CD4-positive, CD25-positive, alpha-beta regulatory T cell (primary cell): ENCODE data around the gene TCF23. TPM values are rescaled to one million over a fixed set of nuclear protein-coding genes. Genes with fewer than 3 reads are reported as not detected.

Source experiments
- ATAC-seq, 2 donors: fragments of 150-1000 bp; cut with Tn5 transposase; one replicate each; pipeline ENCODE4 v1.10.0; 2021; ENCODE audit warnings: low read depth in 2 of 2, moderate number of reproducible peaks in 2 of 2, moderate library complexity in 1 of 2
- DNase-seq, 3 donors: peaks; one replicate each; pipeline versions ENCODE4 v3.0.0 to v3.0.0-alpha.2; 2012 to 2022; ENCODE audit warnings: mixed read lengths in 1 of 3
- H3K27ac ChIP-seq: one replicate; pipeline ENCODE4 v1.7.0; 2013; ENCODE audit warnings: mild to moderate bottlenecking, low read length; ENCODE audit not compliant: insufficient read depth, poor library complexity, severe bottlenecking
- H3K27me3 ChIP-seq: one replicate; pipeline ENCODE4 v1.7.0; 2013; ENCODE audit warnings: low read length; ENCODE audit not compliant: control insufficient read depth, insufficient read depth
- H3K36me3 ChIP-seq: one replicate; pipeline ENCODE4 v1.7.0; 2013; ENCODE audit warnings: mild to moderate bottlenecking, low read length, moderate library complexity; ENCODE audit not compliant: control insufficient read depth, insufficient read depth
- H3K4me1 ChIP-seq: 2 replicates; pipeline ENCODE4 v1.7.0; 2013; ENCODE audit warnings: mild to moderate bottlenecking, low read length; ENCODE audit not compliant: insufficient read depth, control insufficient read depth, poor library complexity, severe bottlenecking
- H3K4me3 ChIP-seq: one replicate; pipeline ENCODE4 v1.7.0; 2013; ENCODE audit warnings: low read depth, mild to moderate bottlenecking, low read length, moderate library complexity
- H3K9me3 ChIP-seq, 2 experiments: 1 replicate in 1 of 2; 2 replicates in 1 of 2; pipeline ENCODE4 v1.7.0; 2013; ENCODE audit warnings: low read length in 2 of 2, mild to moderate bottlenecking in 1 of 2, moderate library complexity in 1 of 2; ENCODE audit not compliant: control insufficient read depth in 2 of 2
- H3K27ac Mint-ChIP-seq, 3 donors: one replicate each; pipeline ENCODE4 v1.8.0; 2020 to 2022; ENCODE audit warnings: mild to moderate bottlenecking in 3 of 3, mixed read lengths in 3 of 3, moderate library complexity in 2 of 3
- H3K27me3 Mint-ChIP-seq: one replicate; pipeline ENCODE4 v1.8.0; 2022; ENCODE audit warnings: mild to moderate bottlenecking, mixed read lengths
- H3K36me3 Mint-ChIP-seq: one replicate; pipeline ENCODE4 v1.8.0; 2020; ENCODE audit warnings: mixed read lengths
- H3K4me1 Mint-ChIP-seq, 4 donors: one replicate each; pipeline ENCODE4 v1.8.0; 2020 to 2022; ENCODE audit warnings: mixed read lengths in 4 of 4, mild to moderate bottlenecking in 1 of 4
- H3K4me3 Mint-ChIP-seq, 4 donors: one replicate each; pipeline ENCODE4 v1.8.0; 2020 to 2022; ENCODE audit warnings: mild to moderate bottlenecking in 4 of 4, mixed read lengths in 4 of 4, moderate library complexity in 3 of 4
- H3K9me3 Mint-ChIP-seq, 7 donors: one replicate each; pipeline ENCODE4 v1.8.0; 2020 to 2022; ENCODE audit warnings: mixed read lengths in 7 of 7, mild to moderate bottlenecking in 3 of 7, moderate library complexity in 2 of 7
- polyA plus RNA-seq, 4 donors: library from polyadenylated mRNA; unstranded; fragments of 300-500 nt; fragmentation: Illumina TruSeq; gene quantifications; one replicate each; pipeline ENCODE4 v1.2.3, GENCODE V29; 2021
- total RNA-seq: library from RNA; stranded (reverse); gene quantifications from one replicate; pipeline ENCODE4 v1.2.3, GENCODE V29; 2022

Gene TCF23
- total and polyA plus RNA-seq, 5 donors from 2014 or later, result not detected

DNA sequence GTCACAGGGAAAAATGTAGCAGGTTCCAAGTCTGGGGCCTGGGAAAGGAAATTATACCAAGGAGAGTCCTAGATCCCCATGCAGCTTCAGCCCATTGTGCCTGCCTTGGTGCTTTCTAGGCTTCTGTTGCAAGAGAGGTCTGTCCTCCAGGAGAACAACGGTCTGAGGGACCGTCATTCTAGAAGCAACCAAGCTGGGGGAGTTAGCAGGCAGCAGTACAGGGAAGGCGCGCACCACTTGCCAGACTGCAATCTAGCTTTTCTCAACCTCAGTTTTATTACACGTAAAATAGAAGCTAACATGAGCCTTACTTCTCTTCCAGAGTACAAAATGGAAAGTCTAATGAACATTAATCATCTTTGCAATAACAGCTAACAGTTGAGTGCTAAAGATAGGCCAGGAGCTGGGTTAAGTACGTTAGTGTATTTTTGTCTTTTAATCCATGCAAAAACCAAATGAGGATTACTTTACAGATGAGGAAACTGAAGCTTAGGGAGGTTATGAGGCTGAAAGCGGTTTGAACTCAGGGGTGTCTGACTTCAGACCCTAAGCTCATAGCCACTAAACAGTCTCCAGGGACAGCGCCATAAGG is 1.9 kb downstream of the TCF23 start:
- H3K27me3 ChIP-seq, result peaks cover 2% of the 10 kb centered on the region
- H3K27me3 Mint-ChIP-seq, result peaks cover 14% of the 10 kb centered on the region
- DNase-seq, result no peak
- no peak overlapping the region for H3K27ac Mint-ChIP-seq
- H3K4me3 ChIP-seq, result no peak overlapping the region
- no peaks in the 10 kb centered on the region for H3K4me1 ChIP-seq
- no peak overlapping the region for H3K4me3 Mint-ChIP-seq
- H3K4me1 Mint-ChIP-seq, result no peaks in the 10 kb centered on the region
- no peaks in the 10 kb centered on the region for H3K36me3 Mint-ChIP-seq
- H3K9me3 Mint-ChIP-seq, result no peaks in the 10 kb centered on the region
- H3K27ac ChIP-seq, result no peak overlapping the region
- H3K36me3 ChIP-seq, result no peaks in the 10 kb centered on the region
- no peaks in the 10 kb centered on the region for H3K9me3 ChIP-seq
- no peak for ATAC-seq

DNA sequence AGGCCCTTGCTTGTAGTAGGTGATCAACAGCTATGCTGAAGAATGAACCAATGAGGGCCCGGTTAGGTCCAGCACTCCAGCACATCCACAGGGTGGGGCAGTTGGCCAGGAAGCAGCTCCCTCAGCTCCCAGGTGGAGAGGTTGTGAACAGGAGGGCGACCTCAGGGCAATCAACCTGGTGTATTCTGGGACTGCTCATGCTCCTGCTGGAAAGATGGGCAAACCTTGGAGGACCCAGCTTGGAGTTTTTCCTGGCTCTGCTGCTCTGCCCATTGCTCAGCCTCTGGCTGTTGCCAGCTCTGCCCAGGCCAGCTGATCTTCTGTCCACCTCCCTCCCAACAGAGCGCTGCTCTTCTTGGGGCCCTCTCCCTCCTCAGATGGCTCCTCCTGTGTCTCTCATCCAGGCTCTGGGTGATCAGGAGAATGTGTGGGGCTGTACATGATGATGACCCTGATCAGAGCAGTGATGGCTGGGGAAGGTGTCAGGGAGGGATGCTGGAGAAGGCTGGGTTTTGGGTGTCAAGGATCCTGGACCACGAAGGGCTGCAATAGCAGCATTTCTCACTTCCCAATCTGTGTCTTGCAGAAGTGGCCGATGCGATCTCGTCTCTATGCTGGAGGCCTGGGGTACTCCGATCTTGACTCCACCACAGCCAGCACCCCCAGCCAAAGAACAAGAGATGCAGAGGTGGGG is 3.4 kb downstream of the TCF23 start:
- H3K4me3 Mint-ChIP-seq, result no peak overlapping the region
- peaks cover 14% of the 10 kb centered on the region for H3K27me3 Mint-ChIP-seq
- H3K4me1 Mint-ChIP-seq, result no peaks in the 10 kb centered on the region
- DNase-seq (no peak), ATAC-seq (no peak)
- no peaks in the 10 kb centered on the region for H3K27me3 ChIP-seq
- no peaks in the 10 kb centered on the region for H3K36me3 Mint-ChIP-seq
- no peak overlapping the region for H3K4me3 ChIP-seq
- H3K9me3 ChIP-seq, result no peaks in the 10 kb centered on the region
- H3K4me1 ChIP-seq, result no peaks in the 10 kb centered on the region
- no peak overlapping the region for H3K27ac ChIP-seq
- peak overlapping the region in 1 of 3 donors; percentile 63 for H3K27ac Mint-ChIP-seq
- H3K9me3 Mint-ChIP-seq, result no peaks in the 10 kb centered on the region
- no peaks in the 10 kb centered on the region for H3K36me3 ChIP-seq

DNA sequence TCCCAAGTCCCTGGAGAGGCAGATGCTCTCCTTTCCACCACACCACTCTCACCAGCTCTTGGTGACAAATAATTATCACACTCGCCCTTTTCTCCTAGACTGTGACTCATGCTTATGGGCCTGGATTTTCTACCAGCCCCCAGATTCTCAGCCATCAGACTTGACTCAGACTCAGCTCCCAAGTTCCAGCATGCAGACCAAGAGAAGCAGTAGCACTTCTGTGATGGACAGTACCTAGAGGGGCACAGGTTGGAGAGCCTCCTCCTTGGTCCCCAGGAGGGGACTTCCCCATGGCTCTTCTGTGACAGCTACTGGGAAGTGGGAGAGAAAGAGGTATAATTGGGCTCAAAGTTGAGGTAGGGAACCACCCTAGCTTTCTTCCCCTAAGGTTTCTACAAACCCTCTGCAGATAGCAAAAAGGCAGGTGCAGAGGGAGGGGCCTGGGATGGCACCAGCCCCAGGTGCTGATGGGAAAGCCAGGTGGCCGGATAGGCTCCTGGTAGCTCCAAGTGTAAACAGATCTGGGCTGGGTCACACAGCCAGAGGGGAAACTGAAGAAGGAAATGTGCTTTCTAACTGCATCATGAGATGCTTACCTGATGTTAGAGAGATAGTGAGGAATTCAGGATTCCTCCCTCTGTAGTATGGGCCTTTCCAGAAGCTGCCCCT is 4.1 kb downstream of the TCF23 start:
- H3K27ac ChIP-seq, result no peak overlapping the region
- H3K4me1 ChIP-seq, result no peaks in the 10 kb centered on the region
- Mint-ChIP-seq H3K36me3 (no peaks in the 10 kb centered on the region), H3K9me3 (no peaks in the 10 kb centered on the region), H3K4me1 (no peaks in the 10 kb centered on the region), H3K27ac (no peak overlapping the region), H3K27me3 (peaks cover 14% of the 10 kb centered on the region), H3K4me3 (no peak overlapping the region)
- DNase-seq, result no peak
- no peak for ATAC-seq
- no peaks in the 10 kb centered on the region for H3K9me3 ChIP-seq
- no peaks in the 10 kb centered on the region for H3K36me3 ChIP-seq
- H3K27me3 ChIP-seq, result no peaks in the 10 kb centered on the region
- no peak overlapping the region for H3K4me3 ChIP-seq

DNA sequence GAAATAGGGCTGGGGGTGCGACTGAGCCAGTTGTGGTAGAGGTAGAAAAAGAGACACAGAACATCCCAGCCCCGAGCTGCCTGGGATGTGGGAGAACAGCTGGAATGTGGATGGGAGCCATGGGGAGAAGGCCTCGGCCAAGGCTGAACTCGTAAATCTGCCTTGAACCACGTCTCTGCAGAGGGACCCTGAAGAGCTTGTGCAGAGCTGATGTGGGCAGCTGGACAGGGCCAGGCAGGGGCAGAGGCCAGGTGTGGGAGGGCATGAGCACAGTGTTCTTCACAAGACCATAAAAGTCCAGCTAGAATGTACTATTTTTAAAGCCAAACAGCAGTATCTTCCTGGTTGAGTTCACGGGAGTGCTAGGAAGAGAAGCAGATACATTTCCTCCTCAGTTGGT is 5.7 kb downstream of the TCF23 start:
- no peaks in the 10 kb centered on the region for H3K27me3 ChIP-seq
- Mint-ChIP-seq H3K27ac (no peak overlapping the region), H3K4me1 (peaks cover 0 to 3% (median 0%) of the 10 kb centered on the region in 4 donors), H3K27me3 (peaks cover 10% of the 10 kb centered on the region), H3K9me3 (peaks cover 0 to 2% (median 0%) of the 10 kb centered on the region in 7 donors), H3K4me3 (no peak overlapping the region), H3K36me3 (no peaks in the 10 kb centered on the region)
- H3K4me3 ChIP-seq, result no peak overlapping the region
- no peaks in the 10 kb centered on the region for H3K4me1 ChIP-seq
- no peaks in the 10 kb centered on the region for H3K9me3 ChIP-seq
- DNase-seq, result no peak
- no peak for ATAC-seq
- H3K36me3 ChIP-seq, result no peaks in the 10 kb centered on the region
- no peak overlapping the region for H3K27ac ChIP-seq

DNA sequence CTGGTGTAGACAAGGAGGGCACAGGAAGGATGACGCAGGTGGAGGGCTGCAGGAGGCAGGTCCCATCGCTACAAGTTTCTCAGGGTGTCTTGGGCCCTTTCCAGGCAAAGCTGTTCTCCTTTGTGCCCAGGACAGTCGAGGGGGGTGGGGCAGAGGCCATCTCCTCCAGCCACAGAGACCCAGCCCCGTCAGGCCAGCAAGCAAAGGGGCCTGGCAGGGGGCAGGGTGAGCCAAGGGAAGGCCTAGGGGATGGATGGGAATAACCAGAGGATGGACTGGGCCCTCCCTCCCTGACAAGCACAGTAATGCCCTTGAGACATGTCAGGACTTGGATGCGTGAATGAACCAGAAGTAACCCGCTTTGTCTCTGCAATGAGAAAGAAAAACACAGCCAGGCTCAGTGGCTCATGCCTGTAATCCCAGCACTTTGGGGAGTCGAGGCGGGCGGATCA is 6.3 kb downstream of the TCF23 start:
- Histone ChIP-seq H3K36me3 (no peaks in the 10 kb centered on the region), H3K4me1 (no peaks in the 10 kb centered on the region), H3K27ac (no peak overlapping the region), H3K27me3 (no peaks in the 10 kb centered on the region), H3K9me3 (no peaks in the 10 kb centered on the region), H3K4me3 (no peak overlapping the region)
- no peak for ATAC-seq
- H3K9me3 Mint-ChIP-seq, result peaks cover 0 to 2% (median 0%) of the 10 kb centered on the region in 7 donors
- H3K4me3 Mint-ChIP-seq, result no peak overlapping the region
- no peaks in the 10 kb centered on the region for H3K36me3 Mint-ChIP-seq
- H3K27ac Mint-ChIP-seq, result no peak overlapping the region
- peaks cover 0 to 3% (median 0%) of the 10 kb centered on the region in 4 donors for H3K4me1 Mint-ChIP-seq
- no peak for DNase-seq
- peaks cover 13% of the 10 kb centered on the region for H3K27me3 Mint-ChIP-seq

DNA sequence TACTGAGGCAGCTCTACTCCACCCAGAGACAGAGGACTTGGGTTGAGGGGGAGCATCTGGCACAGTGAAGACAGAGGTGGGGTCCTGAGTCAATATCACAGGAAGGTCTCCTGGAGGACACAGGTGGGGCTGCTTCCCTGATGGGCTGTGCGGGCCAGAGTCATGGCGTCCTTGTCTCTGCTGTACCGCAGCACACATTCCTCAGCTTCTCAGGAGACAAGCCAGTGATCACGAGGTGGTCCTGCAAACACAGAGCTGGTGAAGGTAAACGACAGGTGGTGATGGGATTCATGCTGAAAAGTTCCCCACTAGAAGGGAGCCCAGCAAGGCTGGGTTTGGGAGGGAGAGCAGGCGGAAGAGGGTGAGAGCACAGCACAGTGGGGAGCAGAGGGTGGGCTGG is 9.7 kb downstream of the TCF23 start:
- H3K36me3 Mint-ChIP-seq, result no peaks in the 10 kb centered on the region
- no peak for DNase-seq
- Histone ChIP-seq H3K4me3 (no peak overlapping the region), H3K9me3 (no peaks in the 10 kb centered on the region), H3K27ac (no peak overlapping the region), H3K4me1 (no peaks in the 10 kb centered on the region), H3K36me3 (no peaks in the 10 kb centered on the region), H3K27me3 (no peaks in the 10 kb centered on the region)
- peaks cover 0 to 3% (median 0%) of the 10 kb centered on the region in 4 donors for H3K4me1 Mint-ChIP-seq
- peaks cover 10% of the 10 kb centered on the region for H3K27me3 Mint-ChIP-seq
- H3K27ac Mint-ChIP-seq, result no peak overlapping the region
- H3K4me3 Mint-ChIP-seq, result no peak overlapping the region
- peaks cover 0 to 2% (median 0%) of the 10 kb centered on the region in 7 donors for H3K9me3 Mint-ChIP-seq
- ATAC-seq, result no peak

DNA sequence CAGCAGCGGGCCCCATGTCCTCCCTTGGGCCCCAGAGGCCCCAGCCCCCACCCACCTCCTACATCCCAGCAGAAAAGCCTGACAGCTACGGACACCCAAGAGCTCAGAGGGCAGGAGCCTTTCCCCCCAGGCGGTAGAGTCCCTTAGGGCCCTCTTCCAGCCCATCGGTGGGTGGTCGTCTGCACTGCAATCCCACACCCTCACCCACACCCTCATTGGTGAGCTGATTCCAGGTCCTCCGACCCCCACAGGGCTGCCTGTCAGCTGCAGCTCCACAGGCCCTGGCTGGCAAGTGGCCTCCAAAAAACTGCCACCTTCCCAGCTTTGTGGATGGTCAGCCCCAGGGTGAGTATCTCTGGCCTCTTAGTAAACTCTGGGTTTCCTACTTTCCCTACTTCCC is 10.5 kb downstream of the TCF23 start:
- no peaks in the 10 kb centered on the region for H3K27me3 ChIP-seq
- Mint-ChIP-seq H3K27me3 (peaks cover 7% of the 10 kb centered on the region), H3K9me3 (peaks cover 0 to 2% (median 0%) of the 10 kb centered on the region in 7 donors), H3K4me1 (peaks cover 0 to 3% (median 0%) of the 10 kb centered on the region in 4 donors), H3K27ac (no peak overlapping the region), H3K4me3 (no peak overlapping the region), H3K36me3 (no peaks in the 10 kb centered on the region)
- no peaks in the 10 kb centered on the region for H3K36me3 ChIP-seq
- no peak overlapping the region for H3K27ac ChIP-seq
- H3K4me1 ChIP-seq, result no peaks in the 10 kb centered on the region
- DNase-seq (no peak), ATAC-seq (no peak)
- no peaks in the 10 kb centered on the region for H3K9me3 ChIP-seq
- H3K4me3 ChIP-seq, result no peak overlapping the region
